Measurements from ENCODE around the gene HELT.
A peak's percentile ranks its signal among the peaks of the same experiment; 100 is the strongest.

The HELT gene

GRCh38 chr4:185003596-185004351 lies 14.5 kb upstream of the HELT start:
- no peak for DNase-seq (ENCODE audit: low spot score)

GRCh38 chr4:185004562-185005218 lies 13.6 kb upstream of the HELT start:
- DNase-seq (ENCODE audit: low spot score) = peak; percentile 84

DNA sequence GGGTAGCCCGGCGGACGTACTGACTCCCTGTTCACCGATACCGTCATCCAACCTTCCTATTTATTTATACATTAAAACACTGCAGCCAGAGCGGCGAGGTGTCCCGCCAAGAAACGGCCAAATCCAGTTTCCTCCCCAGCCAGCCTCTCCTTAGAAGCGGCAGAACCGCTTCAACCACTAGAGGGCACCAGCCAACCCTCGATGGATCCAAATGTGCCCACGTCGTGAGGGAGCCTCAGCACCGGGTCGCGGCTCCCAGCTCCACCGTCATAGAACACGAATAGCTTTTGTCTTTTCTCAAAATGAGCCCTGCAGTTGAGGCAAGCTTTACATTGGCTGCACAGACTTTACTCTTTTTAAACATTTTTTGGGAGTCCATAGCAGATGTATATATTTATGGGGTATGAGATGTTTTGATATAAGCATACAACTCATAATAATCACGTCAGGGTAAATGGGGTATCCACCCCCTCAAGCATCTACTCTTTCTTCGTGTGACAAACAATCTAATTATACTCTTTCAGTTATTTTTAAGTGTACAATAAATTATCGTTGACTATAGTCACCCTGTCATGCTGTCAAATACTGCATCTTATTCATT lies 13.0 kb upstream of the HELT start:
- peak; percentile 87 for DNase-seq (ENCODE audit: low spot score)

DNA sequence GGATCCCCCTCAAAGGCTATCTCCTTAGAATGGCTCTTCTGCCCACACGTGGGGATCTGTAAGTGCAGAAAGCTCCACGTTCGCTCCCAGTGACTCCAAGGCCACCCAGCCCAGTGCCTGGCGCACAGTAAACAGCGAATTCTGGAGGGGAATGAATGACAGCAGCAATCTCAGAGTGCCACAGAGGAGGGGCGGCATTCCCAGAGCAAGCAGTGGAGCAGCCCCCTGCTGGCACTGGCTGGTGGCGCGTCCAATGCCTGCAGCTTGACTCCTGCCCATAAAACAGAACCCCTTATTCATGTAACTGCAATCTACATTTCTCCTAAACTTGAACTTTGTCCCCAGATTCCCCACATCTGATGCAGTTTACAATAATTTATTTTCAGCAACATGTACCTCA lies 6.9 kb upstream of the HELT start:
- peak; percentile 57 for DNase-seq (ENCODE audit: low spot score)

DNA sequence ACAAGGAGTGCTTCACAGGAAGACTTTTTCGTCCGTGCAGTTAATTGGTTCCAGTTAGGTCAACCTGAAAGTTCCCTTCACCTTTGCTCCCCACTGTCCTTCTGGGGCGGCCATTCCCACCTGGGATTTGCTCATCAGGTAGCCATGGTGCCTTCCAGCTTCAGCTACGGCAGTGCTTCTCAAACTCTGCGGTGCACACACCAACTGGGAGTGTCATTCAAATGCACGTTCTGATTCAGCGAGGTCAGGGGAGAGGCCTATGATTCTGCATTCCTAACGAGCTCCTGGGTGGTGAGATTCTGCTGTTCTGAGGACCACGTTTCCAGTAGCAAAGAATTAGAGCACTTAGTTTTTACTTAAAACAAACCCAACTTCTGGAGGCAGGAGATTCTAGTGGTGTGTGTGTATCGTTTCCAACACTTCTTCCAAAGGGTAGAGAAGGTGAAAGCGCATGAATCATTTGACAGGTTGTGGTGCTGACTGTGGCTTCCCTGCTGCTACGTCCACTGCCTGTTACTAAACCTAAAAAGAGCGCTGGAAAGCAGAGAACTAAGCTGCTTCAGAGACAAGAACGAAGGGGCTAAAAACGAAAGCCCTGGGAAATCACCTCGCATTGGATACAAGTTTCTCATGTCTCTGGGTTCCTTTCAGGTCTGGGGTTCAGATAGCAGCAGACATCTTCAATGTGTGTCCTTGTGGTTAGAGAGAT lies 4.7 kb upstream of the HELT start:
- no peak for DNase-seq (ENCODE audit: low spot score)

GRCh38 chr4:185015108-185015507 lies 3.2 kb upstream of the HELT start:
- no peak for DNase-seq (ENCODE audit: low spot score)

GRCh38 chr4:185016101-185016940 lies 2.0 kb upstream of the HELT start:
- DNase-seq (ENCODE audit: low spot score) = no peak

DNA sequence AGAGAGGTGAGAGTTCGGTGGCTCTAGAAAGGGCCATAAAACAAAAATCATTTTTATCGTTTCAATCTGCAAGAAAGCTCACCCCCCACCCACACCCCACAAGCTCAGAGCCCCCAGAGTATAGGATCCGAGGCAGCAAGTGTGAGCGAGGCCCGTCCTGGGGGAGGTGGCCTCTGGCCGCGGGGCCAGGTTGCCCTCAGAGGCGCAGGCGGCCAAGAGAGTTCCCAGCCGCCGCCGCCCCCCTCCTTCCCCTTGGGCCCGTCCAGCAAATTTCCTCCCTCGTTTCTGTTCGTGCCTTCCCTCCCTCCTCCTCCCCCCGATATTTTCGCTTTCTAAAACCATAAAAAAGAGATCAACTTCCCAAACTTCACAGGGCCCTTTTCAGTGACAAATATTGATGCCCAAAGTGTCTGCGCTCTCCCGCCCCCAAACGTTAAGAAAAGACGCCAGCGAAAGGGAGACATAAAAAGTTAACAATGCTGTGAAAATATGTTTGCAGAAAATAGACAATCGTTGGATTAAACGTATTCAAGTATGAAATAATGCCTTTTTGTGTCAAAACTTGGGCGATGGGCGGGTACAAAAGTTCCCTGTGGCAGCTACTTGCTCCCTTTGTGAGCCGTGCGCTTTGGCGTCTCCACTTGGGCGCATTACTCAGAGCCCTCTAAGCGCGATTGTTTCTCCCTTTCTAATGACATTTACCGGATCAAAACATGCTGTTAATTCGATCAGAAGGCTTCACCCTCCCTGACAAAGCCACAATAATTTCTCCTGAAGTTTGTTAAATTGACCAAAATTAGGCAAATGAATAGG lies 1.1 kb upstream of the HELT start:
- no peak for DNase-seq (ENCODE audit: low spot score)

GRCh38 chr4:185018834-185019455 lies 655 bp downstream of the HELT start:
- DNase-seq (ENCODE audit: low spot score) = no peak

DNA sequence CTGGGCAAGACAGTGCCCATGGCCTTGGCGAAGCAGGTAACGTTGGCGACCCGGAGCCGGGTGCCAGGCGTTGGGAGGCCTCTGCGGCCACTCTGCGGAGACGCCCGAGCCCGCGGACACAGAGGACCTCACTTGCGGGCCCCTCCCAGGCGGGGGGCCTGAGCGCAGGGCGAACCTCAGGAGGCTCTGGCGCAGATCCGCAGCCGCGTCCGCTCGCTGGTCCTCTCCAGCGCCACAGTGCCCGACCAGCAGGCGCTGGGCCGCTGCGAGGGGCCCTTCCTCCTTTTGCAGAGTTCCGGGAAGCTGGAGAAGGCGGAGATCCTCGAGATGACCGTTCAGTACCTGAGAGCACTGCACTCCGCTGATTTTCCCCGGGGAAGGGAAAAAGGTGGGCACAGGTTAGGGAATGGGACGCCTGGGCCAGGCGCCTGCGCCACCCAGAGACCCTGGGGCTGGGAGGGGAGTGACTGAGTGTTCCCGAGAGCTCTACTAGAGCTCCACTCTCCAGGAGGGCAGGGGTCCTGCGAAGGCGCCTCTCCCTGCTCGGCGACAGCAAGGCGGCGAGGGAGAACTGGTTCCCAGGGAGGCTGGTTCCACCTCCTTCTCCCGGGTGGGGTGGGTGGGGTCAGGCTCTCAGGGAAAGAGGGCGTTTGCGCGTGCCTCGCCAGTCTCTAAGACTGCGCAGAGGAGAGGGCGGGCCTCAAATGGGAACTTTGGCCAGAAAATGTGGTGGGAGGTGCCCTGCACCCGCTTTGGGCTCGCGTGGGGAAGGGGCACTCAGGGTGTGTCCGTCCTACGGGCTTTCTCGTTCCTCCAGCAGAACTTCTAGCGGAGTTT lies 1.4 kb downstream of the HELT start:
- DNase-seq (ENCODE audit: low spot score) = no peak

DNA sequence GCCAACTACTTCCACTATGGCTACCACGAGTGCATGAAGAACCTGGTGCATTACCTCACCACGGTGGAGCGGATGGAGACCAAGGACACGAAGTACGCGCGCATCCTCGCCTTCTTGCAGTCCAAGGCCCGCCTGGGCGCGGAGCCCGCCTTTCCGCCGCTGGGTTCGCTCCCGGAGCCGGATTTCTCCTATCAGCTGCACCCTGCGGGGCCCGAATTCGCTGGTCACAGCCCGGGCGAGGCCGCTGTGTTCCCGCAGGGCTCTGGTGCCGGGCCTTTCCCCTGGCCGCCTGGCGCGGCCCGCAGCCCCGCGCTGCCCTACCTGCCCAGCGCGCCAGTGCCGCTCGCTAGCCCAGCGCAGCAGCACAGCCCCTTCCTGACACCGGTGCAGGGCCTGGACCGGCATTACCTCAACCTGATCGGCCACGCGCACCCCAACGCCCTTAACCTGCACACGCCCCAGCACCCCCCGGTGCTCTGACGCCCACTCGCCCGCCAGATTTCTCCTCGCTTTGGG lies 2.1 kb downstream of the HELT start:
- DNase-seq (ENCODE audit: low spot score) = no peak

GRCh38 chr4:185020863-185021761 lies 2.8 kb downstream of the HELT start:
- DNase-seq (ENCODE audit: low spot score) = no peak

- no peak for DNase-seq (ENCODE audit: low spot score)
Measured at GRCh38 chr4:185023471-185023870, 5.2 kb downstream of the HELT start.

- no peak for DNase-seq (ENCODE audit: low spot score)
Measured at GRCh38 chr4:185028625-185029024, 10.3 kb downstream of the HELT start.

DNA sequence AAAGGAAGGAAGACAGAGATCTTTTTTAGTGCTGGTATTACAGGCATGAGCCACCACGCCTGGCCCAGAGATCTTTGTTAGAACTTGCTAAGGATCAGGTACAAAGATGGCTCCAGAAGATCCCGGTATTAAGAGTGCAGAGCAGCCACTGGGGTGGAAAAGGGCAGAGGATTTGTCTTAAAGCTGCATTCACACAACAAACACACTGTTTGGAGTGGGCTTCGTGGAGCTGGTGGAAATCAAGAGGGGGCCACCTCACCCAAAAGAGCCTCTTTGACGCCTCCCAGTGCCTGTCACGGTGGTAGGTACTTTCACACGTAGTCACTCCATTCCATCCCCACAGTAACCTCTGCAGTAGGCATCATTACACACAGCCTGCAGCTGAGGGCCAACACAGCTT lies 13.3 kb downstream of the HELT start:
- DNase-seq (ENCODE audit: low spot score) = no peak

- no peak for DNase-seq (ENCODE audit: low spot score)
Measured at GRCh38 chr4:185033072-185033471, 14.8 kb downstream of the HELT start.

- no peak for DNase-seq (ENCODE audit: low spot score)
Measured at GRCh38 chr4:185033950-185034349, 15.7 kb downstream of the HELT start.

DNA sequence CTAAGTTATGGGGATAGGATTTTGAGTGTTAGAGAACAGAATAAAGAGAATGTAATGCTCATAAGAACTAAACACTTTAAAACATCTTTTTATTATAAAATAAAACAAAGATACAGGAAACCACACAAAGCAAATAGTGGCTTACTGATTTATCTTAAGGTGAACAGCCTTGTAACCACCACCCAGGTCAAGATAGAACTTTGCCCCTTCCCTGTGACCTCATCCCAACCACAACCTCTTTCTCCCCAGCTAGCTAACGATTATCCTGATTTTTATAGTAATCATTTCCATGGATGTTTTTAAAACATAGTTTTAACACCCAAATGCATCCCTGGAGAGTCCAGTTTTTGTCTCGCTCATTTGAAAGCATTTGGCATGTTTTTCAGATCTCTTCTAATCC lies 17.0 kb downstream of the HELT start:
- no peak for DNase-seq (ENCODE audit: low spot score)
